H1 (cell line): ENCODE data around the gene SPAG4. TPM values are rescaled to one million over a fixed set of nuclear protein-coding genes. Genes with fewer than 3 reads are reported as not detected.

ENCODE experiments used
- ASH2L ChIP-seq: fragments of 200-600, 300-600 bp; sonication (generic); IDR thresholded peaks from one replicate; pipeline ENCODE4 v1.7.1; 2017; ENCODE audit warnings: low read length
- ATF2 ChIP-seq: IDR thresholded peaks from 2 replicates; pipeline ENCODE4 v1.6.1; 2012; ENCODE audit warnings: low read length, inconsistent platforms
- CBX8 ChIP-seq: fragments of 300-800, 300-1000 bp; sonication (generic); IDR thresholded peaks from 2 replicates; pipeline ENCODE4 v1.7.1; 2016; ENCODE audit warnings: low read depth, low read length, borderline replicate concordance
- CEBPB ChIP-seq: IDR thresholded peaks from 2 replicates; pipeline ENCODE4 v1.6.1; 2012; ENCODE audit warnings: low read depth, low read length
- CHD1 ChIP-seq: IDR thresholded peaks from 2 replicates; pipeline ENCODE4 v1.6.1; 2012; ENCODE audit warnings: low read depth, low read length, improper control_type of control experiment
- CHD2 ChIP-seq: IDR thresholded peaks from 2 replicates; pipeline ENCODE4 v1.6.1; 2012; ENCODE audit warnings: low read length, improper control_type of control experiment
- CREB1 ChIP-seq: IDR thresholded peaks from 2 replicates; pipeline ENCODE4 v1.6.1; 2012; ENCODE audit warnings: inconsistent platforms
- CTBP2 ChIP-seq: IDR thresholded peaks from 2 replicates; pipeline ENCODE4 v1.7.0; 2011; ENCODE audit warnings: borderline replicate concordance, mild to moderate bottlenecking, moderate library complexity, mixed read lengths, low read length; ENCODE audit not compliant: insufficient read depth, insufficient read length
- EP300 ChIP-seq, 2 experiments: IDR thresholded peaks; 1 replicate in 1 of 2; 2 replicates in 1 of 2; pipeline ENCODE4 v1.6.1; 2011 to 2012; ENCODE audit warnings: low read depth in 2 of 2, low read length in 2 of 2, mild to moderate bottlenecking in 2 of 2, borderline replicate concordance in 1 of 2, inconsistent platforms in 1 of 2, moderate library complexity in 1 of 2
- EZH2 ChIP-seq: fragments of 200-600 bp; sonication (generic); IDR thresholded peaks from 2 replicates; pipeline ENCODE4 v1.7.1; 2012; ENCODE audit warnings: low read depth, mild to moderate bottlenecking, moderate library complexity, low read length, inconsistent platforms; ENCODE audit not compliant: severe bottlenecking
- GTF2F1 ChIP-seq: IDR thresholded peaks from 2 replicates; pipeline ENCODE4 v1.6.1; 2012; ENCODE audit warnings: low read depth, low read length, improper control_type of control experiment, borderline replicate concordance
- KDM4A ChIP-seq: IDR thresholded peaks from one replicate; pipeline ENCODE4 v1.7.1; 2012; ENCODE audit warnings: low read depth, mild to moderate bottlenecking, moderate library complexity, low read length, inconsistent platforms; ENCODE audit not compliant: severe bottlenecking
- MAFK ChIP-seq: IDR thresholded peaks from 2 replicates; pipeline ENCODE4 v1.6.1; 2012; ENCODE audit warnings: low read depth, mild to moderate bottlenecking, improper control_type of control experiment, low read length
- NRF1 ChIP-seq: IDR thresholded peaks from 2 replicates; pipeline ENCODE4 v1.6.1; 2011; ENCODE audit warnings: mild to moderate bottlenecking, low read depth, low read length, improper control_type of control experiment
- POLR2AphosphoS5 ChIP-seq: IDR thresholded peaks from 2 replicates; pipeline ENCODE4 v1.6.1; 2011; ENCODE audit warnings: low read depth, low read length
- RAD21 ChIP-seq, 2 experiments: IDR thresholded peaks in 1 of 2; conservative IDR thresholded peaks in 1 of 2; 2 replicates each; pipeline ENCODE4 v1.6.1; 2011; ENCODE audit warnings: low read depth in 2 of 2, low read length in 2 of 2, improper control_type of control experiment in 1 of 2, inconsistent platforms in 1 of 2, mild to moderate bottlenecking in 1 of 2, moderate library complexity in 1 of 2
- SAP30 ChIP-seq: fragments of 300-600 bp; sonication (generic); IDR thresholded peaks from 2 replicates; pipeline ENCODE4 v1.7.1; 2012; ENCODE audit warnings: low read length, moderate library complexity, mild to moderate bottlenecking, inconsistent platforms; ENCODE audit not compliant: insufficient read depth, insufficient replicate concordance
- SIN3A ChIP-seq, 2 experiments: IDR thresholded peaks in 1 of 2; conservative IDR thresholded peaks in 1 of 2; 2 replicates each; pipeline ENCODE4 v1.6.1; 2011 to 2012; ENCODE audit warnings: low read length in 2 of 2, improper control_type of control experiment in 1 of 2, low read depth in 1 of 2, mild to moderate bottlenecking in 1 of 2
- SIX5 ChIP-seq: IDR thresholded peaks from 2 replicates; pipeline ENCODE4 v1.6.1; 2011; ENCODE audit warnings: mild to moderate bottlenecking, low read depth, low read length
- SP2 ChIP-seq: IDR thresholded peaks from 2 replicates; pipeline ENCODE4 v1.6.1; 2012; ENCODE audit warnings: mild to moderate bottlenecking, low read length, inconsistent platforms
- SRF ChIP-seq: IDR thresholded peaks from 2 replicates; pipeline ENCODE4 v1.6.1; 2011; ENCODE audit warnings: mild to moderate bottlenecking, low read depth, low read length, moderate library complexity
- TCF12 ChIP-seq: IDR thresholded peaks from 2 replicates; pipeline ENCODE4 v1.6.1; 2011; ENCODE audit warnings: low read depth, mild to moderate bottlenecking, low read length
- YY1 ChIP-seq: IDR thresholded peaks from 2 replicates; pipeline ENCODE4 v1.6.1; 2011; ENCODE audit warnings: low read depth, mild to moderate bottlenecking, low read length
- polyA plus RNA-seq, 7 experiments: library from polyadenylated mRNA; depleted of rRNA in 3 of 7; stranded (reverse) in 5 of 7; unstranded in 2 of 7; fragments of >200 nt in 5 of 7; fragments of 200-250 nt in 2 of 7; gene quantifications; 1 replicate in 5 of 7; 2 replicates in 1 of 7; 4 replicates in 1 of 7; pipeline versions ENCODE4 v1.2.1 to v1.2.3, GENCODE V29; 2011 to 2013; ENCODE audit warnings: missing spikeins in 2 of 7, mixed read lengths in 2 of 7
- total RNA-seq: library from RNA; stranded (reverse); fragmentation: NEBNext Ultra II Directional; extraction: Animal tissue kit (Norgen Biotek cat#: 25700); gene quantifications from 2 replicates; pipeline ENCODE4 v1.2.1, GENCODE V29; 2021

Gene SPAG4
- total and polyA plus RNA-seq, 2 of the 8 experiments (the other 6 are each of a cell fraction or from before 2014, with no cell fraction given): 2.4 to 6.0 TPM

GRCh38 chr20:35664466-35665206, 49.0 kb downstream of the SPAG4 start, which contains the start of the genes CPNE1 and RBM12 (continued):
- TF ChIP-seq YY1 (peak; percentile 98), SIN3A (conservative IDR thresholded peaks at IDR 0.05 in 1 of 2, IDR thresholded peaks at IDR 0.05 in 1 of 2; ENCODE audit: low read depth in 1 of 2, low read length in 2 of 2) (0 out of 4 replicates have a peak, but pooled peaks of 1 of the 2 experiments have one; percentile 64), RAD21 (IDR thresholded peaks at IDR 0.05 in 1 of 2, conservative IDR thresholded peaks at IDR 0.05 in 1 of 2; ENCODE audit: low read depth in 2 of 2, low read length in 2 of 2) (no peak), ASH2L (no peak), SIX5 (no peak), CREB1 (peak; percentile 86), ATF2 (peak; percentile 72), CBX8 (no peak), MAFK (no peak), CEBPB (peak; percentile 3; the same call in 1 of the 2 replicates), SAP30 (no peak), CHD2 (no peak), CHD1 (no peak), TCF12 (no peak), KDM4A (no peak), EP300 (IDR thresholded peaks at IDR 0.05; ENCODE audit: borderline replicate concordance in 1 of 2, low read depth in 2 of 2, low read length in 2 of 2) (peak in 1 of 2 experiments; percentile 22; a peak in 1 of 3 replicates), EZH2 (no peak), SRF (no peak), SP2 (no peak), GTF2F1 (peak; percentile 63; the same call in 1 of the 2 replicates), CTBP2 (no peak), NRF1 (peak; percentile 79), POLR2AphosphoS5 (peak; percentile 96)
